ENCODE data around the gene EIF2B2.

Gene EIF2B2

GRCh38 chr14:75015496-75015895 lies 12.8 kb downstream of the EIF2B2 start:
- no peak for TF ChIP-seq REST (IDR thresholded peaks at IDR 0.05; ENCODE audit: insufficient read depth in 1 of 2, low read depth in 2 of 2, low read length in 2 of 2)
- TF ChIP-seq SIN3A (IDR thresholded peaks at IDR 0.05; ENCODE audit: borderline replicate concordance, insufficient read depth, low read length) = no peak

- TF ChIP-seq FOXP2 (optimal IDR thresholded peaks at IDR 0.05; ENCODE audit: borderline replicate concordance, extremely low read depth, extremely low read length, insufficient read depth) = no peak
- no peak for TF ChIP-seq POLR2AphosphoS5 (IDR thresholded peaks at IDR 0.05; ENCODE audit: low read depth, low read length)
- no peak for TF ChIP-seq SIN3A (IDR thresholded peaks at IDR 0.05; ENCODE audit: borderline replicate concordance, insufficient read depth, low read length)
- TF ChIP-seq TAF1 (IDR thresholded peaks at IDR 0.05; ENCODE audit: borderline replicate concordance, insufficient read depth, low read length) = no peak
- TF ChIP-seq REST (IDR thresholded peaks at IDR 0.05; ENCODE audit: insufficient read depth in 1 of 2, low read depth in 2 of 2, low read length in 2 of 2) = no peak
These were observed 14.1 kb downstream of the EIF2B2 start for GRCh38 chr14:75016815-75017214.

- TF ChIP-seq TAF1 (IDR thresholded peaks at IDR 0.05; ENCODE audit: borderline replicate concordance, insufficient read depth, low read length) (no peak), FOXP2 (optimal IDR thresholded peaks at IDR 0.05; ENCODE audit: borderline replicate concordance, extremely low read depth, extremely low read length, insufficient read depth) (no peak), SIN3A (IDR thresholded peaks at IDR 0.05; ENCODE audit: borderline replicate concordance, insufficient read depth, low read length) (no peak), POLR2AphosphoS5 (IDR thresholded peaks at IDR 0.05; ENCODE audit: low read depth, low read length) (no peak), REST (IDR thresholded peaks at IDR 0.05; ENCODE audit: insufficient read depth in 1 of 2, low read depth in 2 of 2, low read length in 2 of 2) (no peak)
These were observed 16.0 kb downstream of the EIF2B2 start for GRCh38 chr14:75018694-75019093.

GRCh38 chr14:75022655-75023054 lies 19.9 kb downstream of the EIF2B2 start:
- TF ChIP-seq FOXP2 (optimal IDR thresholded peaks at IDR 0.05; ENCODE audit: borderline replicate concordance, extremely low read depth, extremely low read length, insufficient read depth) (no peak), POLR2AphosphoS5 (IDR thresholded peaks at IDR 0.05; ENCODE audit: low read depth, low read length) (no peak), SIN3A (IDR thresholded peaks at IDR 0.05; ENCODE audit: borderline replicate concordance, insufficient read depth, low read length) (no peak), REST (IDR thresholded peaks at IDR 0.05; ENCODE audit: insufficient read depth in 1 of 2, low read depth in 2 of 2, low read length in 2 of 2) (no peak), TAF1 (IDR thresholded peaks at IDR 0.05; ENCODE audit: borderline replicate concordance, insufficient read depth, low read length) (no peak)

- TF ChIP-seq REST (IDR thresholded peaks at IDR 0.05; ENCODE audit: insufficient read depth in 1 of 2, low read depth in 2 of 2, low read length in 2 of 2) (no peak), SIN3A (IDR thresholded peaks at IDR 0.05; ENCODE audit: borderline replicate concordance, insufficient read depth, low read length) (no peak), POLR2AphosphoS5 (IDR thresholded peaks at IDR 0.05; ENCODE audit: low read depth, low read length) (no peak), FOXP2 (optimal IDR thresholded peaks at IDR 0.05; ENCODE audit: borderline replicate concordance, extremely low read depth, extremely low read length, insufficient read depth) (no peak), TAF1 (IDR thresholded peaks at IDR 0.05; ENCODE audit: borderline replicate concordance, insufficient read depth, low read length) (no peak)
These were observed 20.4 kb downstream of the EIF2B2 start for GRCh38 chr14:75023108-75023507.

Data from PFSK-1 (cell line).